IPS-18c (cell line): ENCODE results near the gene KCTD17.

Source experiments
- H3K4me3 ChIP-seq: 2 replicates; pipeline ENCODE4 v1.7.0; 2013; ENCODE audit warnings: low read depth, mild to moderate bottlenecking, low read length, moderate library complexity; ENCODE audit not compliant: insufficient read depth
- H3K9me3 ChIP-seq: one replicate; pipeline ENCODE4 v1.6.1; 2013; ENCODE audit warnings: mild to moderate bottlenecking, low read length, moderate library complexity; ENCODE audit not compliant: control insufficient read depth, insufficient read depth

Gene KCTD17

DNA sequence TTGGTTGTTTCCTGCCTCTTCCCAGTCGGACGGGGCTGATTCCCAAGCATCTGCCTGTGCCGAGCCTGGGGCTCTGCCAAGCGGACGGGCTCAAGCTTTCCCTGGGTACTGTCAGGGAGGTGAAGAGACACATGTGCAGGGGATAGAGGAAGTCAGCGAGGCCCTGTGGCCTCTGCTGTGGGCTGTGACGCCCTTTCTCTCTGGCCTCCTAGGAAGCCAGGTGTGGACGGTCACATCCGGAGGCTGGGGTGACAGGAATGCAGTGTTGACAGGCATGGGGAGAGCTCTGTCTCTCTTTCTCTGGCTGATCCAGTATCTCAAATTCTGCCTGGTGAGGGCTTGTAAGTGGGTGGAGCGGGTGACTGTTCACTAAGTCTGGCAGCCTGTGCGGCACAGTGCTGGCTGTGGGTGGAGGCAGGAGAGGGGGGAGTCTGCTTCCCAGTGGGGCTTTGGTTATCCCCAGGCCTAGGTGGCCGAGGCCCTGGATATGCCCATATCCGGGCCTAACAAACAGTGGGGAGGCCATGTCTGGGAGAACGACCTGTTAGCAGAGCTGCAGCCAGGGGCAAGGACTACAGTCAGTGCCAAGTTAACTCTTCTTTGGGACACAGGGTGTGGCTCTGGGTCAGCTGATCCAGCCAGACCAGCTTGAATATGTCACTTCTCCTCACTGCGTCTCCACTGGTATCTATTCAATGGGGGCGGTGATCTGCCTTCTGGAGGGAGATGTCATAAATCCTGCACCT, 1.9 kb downstream of the KCTD17 start:
- Histone ChIP-seq H3K9me3 (no peaks in the 10 kb centered on the region), H3K4me3 (no peak overlapping the region)

DNA sequence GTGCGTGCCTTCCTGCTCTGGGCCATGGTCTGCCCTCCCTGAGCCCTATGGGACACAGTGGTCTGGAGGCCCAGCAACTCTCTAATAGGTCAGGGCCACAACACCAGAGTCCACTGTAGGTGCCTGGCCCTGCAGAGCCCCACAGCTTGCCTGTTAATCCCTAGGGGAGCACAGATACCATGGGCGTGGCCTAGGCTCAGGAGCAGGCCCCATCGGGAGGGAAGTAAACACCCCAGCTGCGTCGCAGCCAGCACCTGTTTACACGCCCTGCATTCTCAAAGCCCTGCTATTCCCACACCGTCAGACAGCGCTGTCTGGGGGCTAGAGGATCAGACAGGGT, 2.5 kb downstream of the KCTD17 start:
- Histone ChIP-seq H3K4me3 (no peak overlapping the region), H3K9me3 (no peaks in the 10 kb centered on the region)

GRCh38 chr22:37054600-37055365, 3.2 kb downstream of the KCTD17 start:
- no peak overlapping the region for H3K4me3 ChIP-seq

GRCh38 chr22:37056246-37056645, 4.7 kb downstream of the KCTD17 start:
- no peaks in the 10 kb centered on the region for H3K9me3 ChIP-seq
- H3K4me3 ChIP-seq, result no peak overlapping the region

More at GRCh38 chr22:37054600-37055365, 3.2 kb downstream of the KCTD17 start:
- no peaks in the 10 kb centered on the region for H3K9me3 ChIP-seq

- Histone ChIP-seq H3K9me3 (no peaks in the 10 kb centered on the region), H3K4me3 (no peak overlapping the region)
Observed at GRCh38 chr22:37057226-37057625, 5.7 kb downstream of the KCTD17 start.

DNA sequence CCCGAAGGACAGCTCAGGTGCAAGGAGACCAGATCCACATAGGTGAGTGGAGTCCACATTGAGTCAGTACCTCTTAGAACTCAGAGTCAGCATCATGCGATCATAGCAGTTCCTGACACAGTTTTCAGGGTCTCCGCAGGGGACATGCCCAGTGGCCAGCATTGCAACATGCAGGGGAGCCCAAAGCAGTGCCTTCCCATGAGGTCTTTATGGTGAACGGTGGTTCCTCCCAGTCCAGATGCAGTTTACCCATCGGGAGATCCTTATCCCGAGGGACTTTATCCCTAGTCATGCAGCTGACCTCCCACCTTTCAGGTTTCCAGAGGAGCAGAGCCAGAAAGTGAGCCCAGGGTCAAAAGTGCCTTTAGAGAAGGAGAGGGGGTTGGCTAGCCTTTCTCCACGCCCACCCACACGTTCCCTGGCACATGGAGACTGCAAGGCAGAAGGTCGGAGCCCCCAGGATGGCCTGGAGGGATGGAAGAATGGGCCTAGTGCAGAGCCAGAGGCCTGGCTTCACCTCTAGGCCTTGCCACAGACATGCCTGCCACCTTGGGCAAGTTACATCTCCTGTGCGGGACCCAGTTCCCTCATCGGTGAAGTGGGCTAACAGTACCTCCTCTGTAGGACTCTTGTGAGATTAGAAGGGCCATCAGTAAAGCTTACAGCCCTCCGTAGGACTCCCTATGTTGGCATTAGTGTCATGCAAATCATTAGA, 6.4 kb downstream of the KCTD17 start:
- Histone ChIP-seq H3K4me3 (no peak overlapping the region), H3K9me3 (no peaks in the 10 kb centered on the region)

DNA sequence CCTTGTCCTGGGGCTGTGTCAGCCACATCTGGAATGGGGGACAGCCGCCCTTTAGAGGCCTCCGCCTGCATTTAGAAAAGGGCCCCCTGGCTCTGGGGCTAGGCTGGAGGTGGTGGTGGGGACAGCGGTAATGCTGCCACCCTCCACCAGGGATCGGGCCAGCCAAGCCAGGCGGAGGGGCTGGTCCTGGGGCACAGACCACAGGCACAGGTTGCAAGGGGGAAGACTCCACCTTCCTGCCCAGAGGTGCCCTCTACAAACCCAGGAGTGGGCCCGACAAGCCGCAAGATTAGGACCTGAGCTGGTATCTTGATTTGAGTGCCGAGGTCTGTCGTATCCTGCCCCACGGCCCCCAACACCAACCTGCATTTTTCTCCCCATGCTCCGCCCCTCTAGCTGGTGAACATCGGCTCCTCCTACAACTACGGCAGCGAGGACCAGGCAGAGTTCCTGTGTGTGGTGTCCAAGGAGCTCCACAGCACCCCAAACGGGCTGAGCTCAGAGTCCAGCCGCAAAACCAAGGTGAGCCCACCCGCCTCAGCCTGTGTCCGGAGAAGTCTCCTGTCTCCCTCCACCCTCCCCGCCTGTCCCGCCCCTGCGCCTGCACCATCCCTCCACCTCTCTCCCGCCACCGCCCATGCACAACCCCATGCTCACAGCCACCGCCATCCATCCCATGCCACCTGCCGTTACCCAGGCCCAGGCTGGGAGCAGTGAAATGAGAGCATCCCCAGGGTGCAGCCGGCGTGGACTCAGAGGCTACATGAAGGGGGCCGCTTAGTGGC, 7.6 kb downstream of the KCTD17 start:
- no peaks in the 10 kb centered on the region for H3K9me3 ChIP-seq
- no peak overlapping the region for H3K4me3 ChIP-seq

DNA sequence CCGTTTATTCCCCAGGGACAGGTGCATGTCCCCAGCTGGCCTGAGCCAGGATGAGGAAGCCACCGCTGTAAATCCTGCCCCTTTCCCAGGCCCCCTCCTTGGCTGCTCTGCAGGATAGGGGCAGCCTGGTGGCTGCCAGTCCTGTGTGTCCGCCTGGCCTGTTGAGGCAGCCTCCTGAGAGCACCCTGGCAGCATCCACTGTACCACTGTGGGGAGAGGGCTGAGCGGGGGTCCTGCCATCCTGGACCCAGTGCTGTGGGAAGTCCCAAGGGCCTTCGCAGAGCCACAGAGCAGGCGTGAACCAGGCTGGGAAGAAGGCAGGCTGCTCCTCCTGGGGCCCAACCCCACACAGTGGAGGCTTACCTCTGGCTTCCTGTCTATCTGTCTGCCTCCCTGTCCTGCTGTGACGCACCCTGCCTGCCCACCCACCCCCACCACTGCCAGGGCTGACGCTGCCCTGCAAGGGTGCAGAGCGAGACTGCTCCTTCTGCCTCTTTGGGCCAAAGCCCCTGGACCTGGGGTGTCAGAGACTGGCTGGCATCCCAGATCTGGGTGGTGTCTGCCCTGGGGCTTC, 8.4 kb downstream of the KCTD17 start:
- no peak overlapping the region for H3K4me3 ChIP-seq
- H3K9me3 ChIP-seq, result no peaks in the 10 kb centered on the region

GRCh38 chr22:37060801-37061610, 9.5 kb downstream of the KCTD17 start:
- no peaks in the 10 kb centered on the region for H3K9me3 ChIP-seq
- no peak overlapping the region for H3K4me3 ChIP-seq

DNA sequence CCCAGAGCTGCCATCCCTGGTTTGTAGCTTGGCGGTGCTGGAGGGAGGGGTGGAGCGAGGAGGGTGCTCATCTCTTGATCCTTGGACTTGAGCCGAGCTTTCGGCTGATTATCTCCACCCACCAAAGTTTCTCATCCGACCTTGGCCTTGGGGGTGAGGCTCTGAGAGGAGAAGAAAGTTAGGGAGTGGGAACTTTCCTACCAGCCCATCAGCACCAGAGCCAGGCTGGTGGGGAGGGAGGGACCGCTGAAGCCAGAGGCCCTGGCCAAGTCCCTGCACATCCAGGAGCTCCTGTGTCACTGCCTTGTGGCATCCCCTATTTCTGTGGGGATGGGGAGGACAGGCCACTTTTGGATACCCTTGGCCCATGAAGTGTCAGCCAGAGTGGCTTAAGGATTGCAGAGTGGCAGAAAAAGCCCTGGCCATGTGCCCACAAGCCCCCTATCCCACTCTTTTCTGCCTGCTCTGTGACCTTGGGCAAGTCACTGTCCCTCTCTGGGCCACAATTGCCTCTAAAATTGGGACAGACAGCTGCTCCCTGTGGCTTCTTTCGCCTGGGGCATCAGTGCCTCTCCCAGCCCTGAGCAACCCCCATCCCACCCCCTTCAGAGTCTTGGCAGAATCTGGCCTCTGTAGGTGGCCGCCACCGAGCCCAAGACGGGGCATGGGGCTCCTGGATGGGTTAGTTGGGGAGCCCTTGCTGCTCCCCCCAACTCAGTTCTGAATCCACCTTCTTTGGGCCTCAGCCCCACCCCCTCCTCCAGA, 10.3 kb downstream of the KCTD17 start:
- Histone ChIP-seq H3K4me3 (no peak overlapping the region; the same call in 1 of the 2 replicates), H3K9me3 (no peaks in the 10 kb centered on the region)

- Histone ChIP-seq H3K4me3 (no peak overlapping the region), H3K9me3 (no peaks in the 10 kb centered on the region)
Observed at GRCh38 chr22:37062376-37062675, 10.8 kb downstream of the KCTD17 start.

DNA sequence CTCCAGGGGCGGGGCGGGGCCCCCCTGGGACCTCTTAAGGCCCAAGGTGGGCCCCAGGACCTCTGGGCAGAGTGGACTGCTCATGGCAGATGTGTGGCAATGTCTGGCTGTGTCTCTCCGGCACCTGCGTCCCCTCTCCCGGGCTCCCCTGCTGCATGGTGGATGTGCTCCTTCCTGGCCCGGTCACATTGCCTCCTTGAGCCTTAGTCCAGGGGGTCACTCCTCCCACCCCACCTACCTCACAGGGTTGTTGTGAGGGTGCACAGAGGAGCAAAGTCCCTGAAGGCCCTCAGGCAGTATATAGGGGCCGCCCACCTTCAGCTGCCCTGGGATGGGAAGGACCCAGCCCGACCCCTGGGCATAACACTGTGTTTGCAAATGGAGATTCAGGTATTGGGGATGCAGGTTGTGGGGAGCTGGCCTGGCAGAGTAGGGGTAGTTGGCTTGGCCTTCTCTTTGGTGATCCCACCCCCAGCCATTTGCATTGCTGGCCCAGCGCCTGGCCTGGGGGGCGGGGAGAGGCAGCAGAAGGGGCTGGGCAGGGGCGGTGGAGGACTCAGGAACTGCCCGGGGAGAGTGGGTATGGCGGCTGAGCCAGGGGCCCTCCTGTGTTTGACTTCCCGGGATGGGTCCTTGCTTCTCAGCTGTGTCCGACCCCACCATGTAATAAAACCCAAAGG, 11.3 kb downstream of the KCTD17 start:
- Histone ChIP-seq H3K9me3 (no peaks in the 10 kb centered on the region), H3K4me3 (no peak overlapping the region)

- no peak overlapping the region for H3K4me3 ChIP-seq
- H3K9me3 ChIP-seq, result no peaks in the 10 kb centered on the region
Observed at GRCh38 chr22:37063431-37064420, 12.2 kb downstream of the KCTD17 start.

DNA sequence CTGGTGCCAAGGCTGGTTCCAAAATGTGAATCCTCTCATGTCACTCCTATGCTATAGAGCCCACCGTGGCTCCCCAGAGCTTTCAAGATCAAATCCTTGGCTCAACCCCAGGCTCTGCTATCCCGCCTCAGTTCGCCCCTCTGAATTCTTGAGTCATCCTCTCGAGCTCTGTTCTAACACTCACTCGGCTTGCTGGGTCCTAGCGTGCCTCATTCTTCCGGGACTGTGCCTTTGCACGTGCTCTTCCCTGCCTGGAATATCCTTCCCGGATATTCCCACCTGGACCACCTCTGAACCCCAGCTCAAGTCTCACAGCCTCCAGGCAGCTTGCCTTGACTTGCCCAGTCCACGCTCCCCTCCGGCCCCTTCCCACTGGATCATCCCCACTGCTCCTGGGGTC, 13.0 kb downstream of the KCTD17 start:
- H3K9me3 ChIP-seq, result no peaks in the 10 kb centered on the region
- H3K4me3 ChIP-seq, result no peak overlapping the region
